HPDE6-E6E7 (cell line): ENCODE results near the gene NUFIP2.
"Not testable (repeated sequence)": the region's sequence is repeated elsewhere in the genome, so short reads cannot be mapped to it uniquely, and the experiment has no call there.

ENCODE experiments used
- DNase-seq: peaks from one replicate; pipeline ENCODE4 v3.0.0; 2011; ENCODE audit warnings: missing footprints; ENCODE audit errors: extremely low spot score

The NUFIP2 gene, protein sequence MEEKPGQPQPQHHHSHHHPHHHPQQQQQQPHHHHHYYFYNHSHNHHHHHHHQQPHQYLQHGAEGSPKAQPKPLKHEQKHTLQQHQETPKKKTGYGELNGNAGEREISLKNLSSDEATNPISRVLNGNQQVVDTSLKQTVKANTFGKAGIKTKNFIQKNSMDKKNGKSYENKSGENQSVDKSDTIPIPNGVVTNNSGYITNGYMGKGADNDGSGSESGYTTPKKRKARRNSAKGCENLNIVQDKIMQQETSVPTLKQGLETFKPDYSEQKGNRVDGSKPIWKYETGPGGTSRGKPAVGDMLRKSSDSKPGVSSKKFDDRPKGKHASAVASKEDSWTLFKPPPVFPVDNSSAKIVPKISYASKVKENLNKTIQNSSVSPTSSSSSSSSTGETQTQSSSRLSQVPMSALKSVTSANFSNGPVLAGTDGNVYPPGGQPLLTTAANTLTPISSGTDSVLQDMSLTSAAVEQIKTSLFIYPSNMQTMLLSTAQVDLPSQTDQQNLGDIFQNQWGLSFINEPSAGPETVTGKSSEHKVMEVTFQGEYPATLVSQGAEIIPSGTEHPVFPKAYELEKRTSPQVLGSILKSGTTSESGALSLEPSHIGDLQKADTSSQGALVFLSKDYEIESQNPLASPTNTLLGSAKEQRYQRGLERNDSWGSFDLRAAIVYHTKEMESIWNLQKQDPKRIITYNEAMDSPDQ

DNA sequence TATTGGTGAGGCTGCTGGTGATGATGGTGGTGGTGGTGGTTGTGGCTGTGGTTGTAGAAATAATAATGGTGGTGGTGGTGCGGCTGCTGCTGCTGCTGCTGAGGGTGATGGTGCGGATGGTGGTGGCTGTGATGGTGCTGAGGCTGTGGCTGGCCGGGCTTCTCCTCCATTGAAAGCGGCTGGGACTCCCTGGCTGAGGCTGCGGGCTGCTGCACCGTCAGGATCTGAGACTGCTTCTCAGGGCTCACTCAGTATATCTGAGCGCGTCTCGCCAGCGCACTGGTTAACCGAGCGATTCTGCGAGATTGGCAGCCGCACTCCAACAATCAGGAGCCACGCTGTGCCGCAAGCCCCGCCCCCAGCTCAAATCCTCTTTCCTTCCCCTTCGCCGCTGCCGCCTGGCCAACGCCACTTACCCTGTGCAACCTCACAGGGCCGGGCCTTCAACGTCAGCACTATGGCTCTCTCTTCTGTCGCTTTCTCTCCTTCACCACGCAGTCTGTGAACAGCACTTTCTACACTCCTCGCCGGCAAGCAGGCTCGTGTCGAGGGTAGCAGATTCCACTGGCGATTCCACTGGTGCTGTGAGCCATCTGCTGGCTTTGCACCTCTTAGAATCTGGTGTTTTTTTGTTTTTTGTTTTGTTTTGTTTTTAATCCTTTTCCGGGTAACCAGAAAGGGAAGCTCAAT lies at the start of gene NUFIP2:
Gene NUFIP2, minus strand, starts transcription at position 259 of the 690 bp plus-strand sequence. Its CDS starts 89 bp downstream, at position 170.
- DNase-seq, result peak; percentile 96

DNA sequence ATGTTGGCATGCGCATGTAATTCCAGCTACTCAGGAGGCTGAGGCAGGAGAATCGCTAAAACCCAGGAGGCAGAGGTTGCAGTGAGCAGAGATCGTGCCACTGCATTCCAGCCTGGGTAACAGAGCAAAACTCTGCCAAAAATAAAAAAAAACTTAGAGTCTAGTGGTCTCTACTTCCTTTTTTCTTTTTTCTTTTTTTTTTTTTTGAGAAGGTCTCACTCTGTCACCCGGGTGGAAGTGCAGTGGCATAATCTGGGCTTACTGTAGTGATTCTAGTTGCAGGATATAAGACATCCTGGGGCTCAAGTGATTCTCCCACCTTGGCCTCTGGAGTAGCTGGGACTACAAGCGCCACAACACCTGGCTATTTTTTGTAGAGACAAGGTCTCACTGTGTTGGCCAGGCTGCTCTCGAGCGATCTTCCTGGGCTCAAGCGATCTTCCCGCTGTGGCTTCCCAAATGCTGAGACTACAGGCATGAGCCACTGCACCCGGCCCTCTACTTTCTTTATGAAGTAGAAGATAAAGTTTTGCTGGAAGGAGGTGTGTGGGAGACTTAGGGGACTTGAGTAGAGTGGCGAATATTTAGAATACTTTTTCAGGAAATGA lies 48.3 kb upstream of the NUFIP2 start:
- no peak for DNase-seq

DNA sequence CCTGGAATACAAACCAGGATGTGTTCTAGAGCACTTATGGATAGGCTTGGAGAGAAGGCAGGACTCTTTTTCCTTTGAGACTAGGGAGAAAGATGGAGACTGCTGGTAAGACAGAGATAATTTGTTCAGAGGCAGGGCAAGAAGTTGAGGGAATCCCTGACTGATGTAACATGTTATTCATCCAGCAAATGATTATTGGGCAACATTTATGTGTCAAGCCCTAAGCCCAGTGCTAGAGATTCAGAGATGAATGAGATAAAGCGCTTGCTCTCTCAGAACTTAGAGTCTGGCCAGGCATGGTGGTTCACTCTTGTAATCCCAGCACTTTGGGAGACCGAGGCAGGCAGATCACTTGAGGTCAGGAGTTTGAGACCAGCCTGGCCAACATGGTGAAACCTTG lies 47.8 kb upstream of the NUFIP2 start:
- DNase-seq, result no peak

GRCh38 chr17:29339016-29339415 lies 45.1 kb upstream of the NUFIP2 start:
- DNase-seq, result not testable (repeated sequence)

DNA sequence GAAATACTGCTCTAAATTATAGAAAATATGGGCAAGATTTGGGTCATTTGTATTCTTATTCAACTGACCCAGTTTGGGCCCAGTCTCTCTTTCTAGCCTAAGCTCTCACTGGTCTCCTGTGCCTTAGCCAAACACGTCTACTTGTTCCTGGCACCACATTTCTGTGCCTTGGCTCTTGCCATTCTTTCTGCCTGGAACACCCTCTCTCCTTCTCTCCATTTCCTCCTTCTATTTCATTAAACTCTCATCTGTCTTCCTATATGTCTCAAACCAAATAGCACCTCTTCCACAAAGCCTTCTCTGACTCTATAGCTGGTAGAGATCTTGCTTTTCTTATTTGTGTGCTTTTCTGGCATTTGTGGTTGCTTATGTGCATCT lies 37.7 kb upstream of the NUFIP2 start:
- no peak for DNase-seq

GRCh38 chr17:29331075-29331707 lies 37.2 kb upstream of the NUFIP2 start:
- no peak for DNase-seq

DNA sequence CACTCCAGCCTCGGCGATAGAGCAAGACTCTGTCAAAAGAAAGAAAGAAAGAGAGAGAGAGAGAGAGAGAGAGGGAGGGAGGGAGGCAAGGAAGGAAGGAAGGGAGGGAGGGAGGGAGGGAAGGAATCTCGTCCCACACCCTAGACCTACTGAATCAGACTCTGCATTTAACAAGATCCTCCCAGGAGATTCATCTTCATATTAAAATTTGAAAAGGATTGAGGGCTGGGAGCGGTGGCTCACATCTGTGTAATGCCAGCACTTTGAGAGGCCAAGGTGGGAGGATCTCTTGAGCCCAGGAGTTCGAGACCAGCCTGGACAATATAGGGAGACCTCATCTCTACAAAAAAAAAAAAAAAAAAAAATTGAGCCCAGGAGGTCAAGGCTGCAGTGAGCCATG lies 33.5 kb upstream of the NUFIP2 start:
- DNase-seq, result no peak

- DNase-seq, result no peak
Observed at GRCh38 chr17:29326023-29326813, 32.3 kb upstream of the NUFIP2 start.

- DNase-seq, result no peak
Observed at GRCh38 chr17:29322363-29322762, 28.4 kb upstream of the NUFIP2 start.

- DNase-seq, result no peak
Observed at GRCh38 chr17:29303386-29303785, 9.4 kb upstream of the NUFIP2 start.

DNA sequence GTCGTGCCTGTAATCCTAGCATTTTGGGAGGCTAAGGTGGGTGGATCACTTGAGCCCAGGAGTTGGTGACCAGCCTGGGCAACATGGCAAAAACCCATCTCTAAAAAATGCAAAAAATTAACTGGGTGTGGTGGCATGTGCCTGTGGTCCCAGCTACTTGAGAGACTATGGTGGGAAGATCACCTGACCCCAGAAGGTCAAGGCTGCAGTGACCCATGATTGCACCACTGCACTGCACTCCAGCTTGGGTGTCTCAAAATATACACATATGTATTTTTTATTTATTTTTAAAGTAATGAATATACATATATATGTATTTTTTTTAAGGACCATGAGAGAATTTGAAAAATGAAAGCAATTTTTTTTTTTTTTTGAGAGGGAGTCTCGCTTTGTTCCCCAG lies 5.1 kb upstream of the NUFIP2 start:
- DNase-seq, result no peak

DNA sequence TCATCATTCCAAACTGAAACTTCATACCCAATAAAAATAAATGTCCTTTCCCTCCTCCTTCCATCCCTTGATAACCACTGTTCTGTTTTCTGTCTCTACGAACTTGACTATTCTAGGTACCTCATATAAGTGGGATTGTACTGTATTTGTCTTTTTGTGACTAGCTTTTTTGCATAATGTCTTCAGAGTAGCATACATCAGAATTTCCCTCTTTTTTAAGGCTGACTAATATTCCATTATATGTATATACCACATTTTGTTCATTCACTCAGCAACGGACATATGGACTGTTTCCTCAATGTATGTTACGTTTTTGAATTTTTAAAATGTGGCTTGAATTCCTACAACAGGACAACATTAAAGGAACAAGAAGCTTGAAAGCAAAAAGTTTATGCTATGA lies 1.5 kb upstream of the NUFIP2 start:
- DNase-seq, result no peak

- DNase-seq, result no peak
Observed at GRCh38 chr17:29294580-29294900, 592 bp upstream of the NUFIP2 start.

- DNase-seq, result peak; percentile 48
Observed at GRCh38 chr17:29292992-29293889, 707 bp downstream of the NUFIP2 start.

GRCh38 chr17:29292071-29292991 lies 1.6 kb downstream of the NUFIP2 start:
- DNase-seq, result peak; percentile 12

DNA sequence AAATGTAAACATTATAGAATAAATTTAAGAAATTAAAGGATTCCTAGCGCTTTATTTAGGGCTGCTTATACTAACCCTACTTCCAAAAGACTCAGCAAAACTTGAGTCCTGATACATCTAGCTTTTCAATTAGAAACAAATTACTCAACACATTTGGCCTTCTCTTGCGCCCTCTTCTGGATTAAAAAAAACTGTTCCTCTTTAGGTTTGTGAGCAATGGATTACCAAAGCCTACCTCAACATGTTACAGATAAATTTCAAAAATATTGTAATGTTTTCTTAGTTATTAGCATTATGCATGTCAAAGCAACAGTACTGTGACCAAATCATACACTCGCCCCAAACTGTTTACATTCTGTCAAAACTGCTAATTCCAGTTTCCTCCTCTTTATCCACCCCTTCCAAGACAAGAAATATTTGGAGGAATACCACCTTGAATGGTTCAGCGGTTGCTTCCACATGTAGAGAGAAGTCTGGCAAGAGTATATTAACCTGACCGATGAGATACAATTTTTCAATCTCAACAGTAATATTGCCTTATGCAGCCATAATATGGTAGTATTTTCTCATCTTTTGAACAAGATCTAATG lies 2.7 kb downstream of the NUFIP2 start:
- peak; percentile 8 for DNase-seq

DNA sequence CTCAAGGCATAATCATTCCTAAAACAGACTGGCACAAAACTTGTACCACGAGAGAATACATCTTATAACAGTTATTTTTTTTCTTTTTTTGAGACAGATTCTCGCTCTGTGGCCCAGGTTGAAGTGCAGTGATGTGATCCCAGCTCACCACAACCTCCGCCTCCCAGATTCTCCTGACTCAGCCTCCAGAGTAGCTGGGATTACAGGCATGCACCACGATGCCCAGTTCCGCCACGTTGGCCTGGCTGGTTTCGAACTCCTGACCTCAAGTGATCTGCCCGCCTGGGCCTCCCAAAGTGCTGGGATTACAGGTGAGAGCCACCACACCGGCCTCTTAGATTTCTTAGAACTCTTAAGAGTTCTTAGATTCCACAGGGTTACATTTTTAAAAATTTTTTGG lies 4.1 kb downstream of the NUFIP2 start:
- no peak for DNase-seq

DNA sequence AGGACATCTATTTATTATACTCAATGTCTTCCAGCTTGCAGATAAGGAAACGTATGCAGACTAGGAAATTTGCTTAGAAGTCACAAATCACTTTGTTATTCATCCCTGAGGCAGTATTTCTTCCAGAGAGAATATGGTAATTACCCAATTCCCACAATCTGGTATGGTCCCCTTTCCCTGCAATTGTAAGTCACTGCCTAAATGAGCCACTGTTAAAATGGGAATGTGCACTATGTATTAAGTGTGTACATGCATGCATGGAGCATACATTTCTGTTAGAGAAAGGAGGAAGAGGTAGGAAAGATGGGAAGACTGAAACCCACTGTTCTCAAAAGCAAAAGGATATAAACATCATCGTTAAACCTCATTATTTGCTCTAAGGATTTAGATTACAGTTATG lies 10.0 kb downstream of the NUFIP2 start:
- no peak for DNase-seq

DNA sequence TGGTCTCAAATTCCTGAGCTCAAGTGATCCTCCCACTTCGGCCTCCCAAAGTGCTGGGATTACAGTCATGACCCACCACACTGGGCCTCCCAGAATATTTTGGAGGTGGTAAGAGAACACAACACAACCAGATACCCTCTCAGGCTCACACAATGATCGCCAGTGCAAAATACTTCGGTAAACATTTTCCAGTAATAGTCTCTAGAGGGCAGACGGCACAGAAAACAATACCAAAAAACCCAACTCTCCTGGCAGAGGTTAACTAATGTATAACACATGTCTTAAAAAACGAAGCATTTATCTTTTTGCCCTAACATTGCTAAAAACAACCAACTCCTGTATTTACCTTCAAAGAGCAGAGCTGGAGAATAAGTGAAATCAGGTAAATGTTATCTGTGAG lies 10.5 kb downstream of the NUFIP2 start:
- DNase-seq, result no peak
